DND-41 (cell line): ENCODE data around the gene TAF15.

Source experiments
- ATAC-seq: fragments of 200-7000 bp; cut with Tn5 transposase; 3 replicates; pipeline ENCODE4 v1.9.1; 2021; ENCODE audit warnings: low read depth; ENCODE audit not compliant: insufficient read depth
- DNase-seq: peaks from one replicate; pipeline ENCODE4 v3.0.0-alpha.2; 2020
- H2AFZ ChIP-seq: 2 replicates; pipeline ENCODE4 v1.6.0; 2012; ENCODE audit warnings: low read depth, low read length
- H3K27ac ChIP-seq: 2 replicates; pipeline ENCODE4 v1.5.1; 2012; ENCODE audit warnings: low read length, inconsistent platforms
- H3K27me3 ChIP-seq: fragments of 200-600 bp; sonication (generic); 2 replicates; pipeline ENCODE4 v1.6.0; 2012; ENCODE audit warnings: low read length, mild to moderate bottlenecking, inconsistent platforms; ENCODE audit not compliant: insufficient read depth, poor library complexity
- H3K36me3 ChIP-seq: 2 replicates; pipeline ENCODE4 v1.5.1; 2012; ENCODE audit warnings: low read length, inconsistent platforms; ENCODE audit not compliant: insufficient read depth
- H3K4me1 ChIP-seq: 2 replicates; pipeline ENCODE4 v1.5.1; 2012; ENCODE audit warnings: mild to moderate bottlenecking, low read length; ENCODE audit not compliant: insufficient read depth
- H3K4me2 ChIP-seq: 2 replicates; pipeline ENCODE4 v1.6.0; 2012; ENCODE audit warnings: mild to moderate bottlenecking, moderate library complexity, low read length, inconsistent platforms; ENCODE audit not compliant: insufficient read depth
- H3K4me3 ChIP-seq, 2 experiments: fragments of 200-600 bp in 1 of 2; shearing (Covaris generic) in 1 of 2; 2 replicates each; pipeline ENCODE4 v1.5.1; 2012 to 2016; ENCODE audit warnings: inconsistent platforms in 2 of 2, low read length in 2 of 2, mild to moderate bottlenecking in 2 of 2, low read depth in 1 of 2, moderate library complexity in 1 of 2
- H3K79me2 ChIP-seq: 2 replicates; pipeline ENCODE4 v1.6.0; 2012; ENCODE audit warnings: low read length, inconsistent platforms; ENCODE audit not compliant: insufficient read depth
- H3K9ac ChIP-seq: 2 replicates; pipeline ENCODE4 v1.6.0; 2012; ENCODE audit warnings: low read depth, mild to moderate bottlenecking, inconsistent platforms, low read length, moderate library complexity
- H3K9me3 ChIP-seq: 2 replicates; pipeline ENCODE4 v1.5.1; 2012; ENCODE audit warnings: low read length, moderate library complexity, mild to moderate bottlenecking, inconsistent platforms; ENCODE audit not compliant: insufficient read depth, severe bottlenecking
- H4K20me1 ChIP-seq: 2 replicates; pipeline ENCODE4 v1.6.0; 2012; ENCODE audit warnings: low read length; ENCODE audit not compliant: insufficient read depth
- EZH2 ChIP-seq: IDR thresholded peaks from 3 replicates; pipeline ENCODE4 v1.6.1; 2012; ENCODE audit warnings: borderline replicate concordance, low read depth, mild to moderate bottlenecking, moderate library complexity, low read length, inconsistent platforms; ENCODE audit not compliant: severe bottlenecking
- TF ChIP-seq, protein P1 (sequence below): IDR thresholded peaks from 2 replicates; pipeline ENCODE4 v1.5.1; 2012; ENCODE audit warnings: borderline replicate concordance, low read length, moderate library complexity, mild to moderate bottlenecking; ENCODE audit not compliant: poor library complexity, severe bottlenecking; ENCODE audit errors: extremely low read depth

The TAF15 gene

DNA sequence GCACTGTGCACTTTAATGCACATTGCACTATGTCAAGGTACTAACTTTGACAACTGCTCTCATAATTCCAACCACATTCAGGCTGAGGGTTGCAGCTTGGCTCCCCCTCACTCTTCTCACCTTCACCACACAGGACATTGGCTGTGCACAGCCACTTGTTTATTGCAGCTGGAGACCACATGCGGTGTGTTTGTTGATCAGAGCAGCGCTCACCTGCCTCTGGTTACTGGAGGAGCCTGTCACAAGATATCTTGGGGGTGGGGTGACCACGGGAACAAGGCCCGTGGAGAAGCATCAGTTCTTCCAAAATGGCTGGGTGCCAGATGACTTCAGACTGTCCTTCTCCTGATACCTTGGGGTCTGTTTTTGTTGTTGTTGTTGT lies 81.5 kb downstream of the TAF15 start:
- H4K20me1 ChIP-seq, result no peaks in the 10 kb centered on the region
- H3K27me3 ChIP-seq, result no peaks in the 10 kb centered on the region
- ATAC-seq (peak; percentile 75), DNase-seq (peak; percentile 55)
- H3K9ac ChIP-seq, result no peak overlapping the region
- H3K4me1 ChIP-seq, result peaks cover 15% of the 10 kb centered on the region
- no peaks in the 10 kb centered on the region for H3K79me2 ChIP-seq
- no peaks in the 10 kb centered on the region for H3K36me3 ChIP-seq
- no peak overlapping the region for H3K4me3 ChIP-seq
- H2AFZ ChIP-seq, result no peak overlapping the region
- peak overlapping the region; percentile 41 for H3K27ac ChIP-seq
- no peaks in the 10 kb centered on the region for H3K9me3 ChIP-seq
- no peak overlapping the region for H3K4me2 ChIP-seq
- TF ChIP-seq, protein P1, sequence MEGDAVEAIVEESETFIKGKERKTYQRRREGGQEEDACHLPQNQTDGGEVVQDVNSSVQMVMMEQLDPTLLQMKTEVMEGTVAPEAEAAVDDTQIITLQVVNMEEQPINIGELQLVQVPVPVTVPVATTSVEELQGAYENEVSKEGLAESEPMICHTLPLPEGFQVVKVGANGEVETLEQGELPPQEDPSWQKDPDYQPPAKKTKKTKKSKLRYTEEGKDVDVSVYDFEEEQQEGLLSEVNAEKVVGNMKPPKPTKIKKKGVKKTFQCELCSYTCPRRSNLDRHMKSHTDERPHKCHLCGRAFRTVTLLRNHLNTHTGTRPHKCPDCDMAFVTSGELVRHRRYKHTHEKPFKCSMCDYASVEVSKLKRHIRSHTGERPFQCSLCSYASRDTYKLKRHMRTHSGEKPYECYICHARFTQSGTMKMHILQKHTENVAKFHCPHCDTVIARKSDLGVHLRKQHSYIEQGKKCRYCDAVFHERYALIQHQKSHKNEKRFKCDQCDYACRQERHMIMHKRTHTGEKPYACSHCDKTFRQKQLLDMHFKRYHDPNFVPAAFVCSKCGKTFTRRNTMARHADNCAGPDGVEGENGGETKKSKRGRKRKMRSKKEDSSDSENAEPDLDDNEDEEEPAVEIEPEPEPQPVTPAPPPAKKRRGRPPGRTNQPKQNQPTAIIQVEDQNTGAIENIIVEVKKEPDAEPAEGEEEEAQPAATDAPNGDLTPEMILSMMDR, result no peak
- TF ChIP-seq EZH2, result no peak

DNA sequence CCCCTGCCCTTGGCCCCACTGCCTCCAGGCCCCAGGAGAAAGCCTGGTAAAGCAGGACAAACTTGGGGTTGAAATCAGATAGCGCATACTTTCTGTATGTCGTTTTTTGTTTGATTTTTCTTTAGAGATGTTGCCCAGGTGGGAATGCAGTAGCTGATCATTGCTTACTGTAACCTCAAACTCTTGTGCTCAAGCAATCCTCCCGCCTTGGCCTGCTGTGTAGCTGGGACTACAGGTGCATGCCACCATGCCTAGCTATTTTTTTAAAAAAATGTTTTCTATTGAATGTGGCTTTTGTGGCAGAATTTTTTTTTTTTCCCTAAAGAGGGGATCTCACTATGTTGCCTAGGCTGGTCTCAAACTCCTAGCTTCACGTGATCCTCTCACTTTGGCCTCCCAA lies 82.0 kb downstream of the TAF15 start:
- Histone ChIP-seq H3K4me1 (peaks cover 15% of the 10 kb centered on the region), H3K79me2 (no peaks in the 10 kb centered on the region), H2AFZ (no peak overlapping the region), H4K20me1 (no peaks in the 10 kb centered on the region), H3K4me2 (no peak overlapping the region), H3K9ac (no peak overlapping the region), H3K4me3 (no peak overlapping the region), H3K36me3 (no peaks in the 10 kb centered on the region), H3K27ac (peak overlapping the region; percentile 41), H3K27me3 (no peaks in the 10 kb centered on the region), H3K9me3 (no peaks in the 10 kb centered on the region)
- ATAC-seq (peak; percentile 75), DNase-seq (peak; percentile 55)
- TF ChIP-seq, protein P1, result no peak
- no peak for TF ChIP-seq EZH2

DNA sequence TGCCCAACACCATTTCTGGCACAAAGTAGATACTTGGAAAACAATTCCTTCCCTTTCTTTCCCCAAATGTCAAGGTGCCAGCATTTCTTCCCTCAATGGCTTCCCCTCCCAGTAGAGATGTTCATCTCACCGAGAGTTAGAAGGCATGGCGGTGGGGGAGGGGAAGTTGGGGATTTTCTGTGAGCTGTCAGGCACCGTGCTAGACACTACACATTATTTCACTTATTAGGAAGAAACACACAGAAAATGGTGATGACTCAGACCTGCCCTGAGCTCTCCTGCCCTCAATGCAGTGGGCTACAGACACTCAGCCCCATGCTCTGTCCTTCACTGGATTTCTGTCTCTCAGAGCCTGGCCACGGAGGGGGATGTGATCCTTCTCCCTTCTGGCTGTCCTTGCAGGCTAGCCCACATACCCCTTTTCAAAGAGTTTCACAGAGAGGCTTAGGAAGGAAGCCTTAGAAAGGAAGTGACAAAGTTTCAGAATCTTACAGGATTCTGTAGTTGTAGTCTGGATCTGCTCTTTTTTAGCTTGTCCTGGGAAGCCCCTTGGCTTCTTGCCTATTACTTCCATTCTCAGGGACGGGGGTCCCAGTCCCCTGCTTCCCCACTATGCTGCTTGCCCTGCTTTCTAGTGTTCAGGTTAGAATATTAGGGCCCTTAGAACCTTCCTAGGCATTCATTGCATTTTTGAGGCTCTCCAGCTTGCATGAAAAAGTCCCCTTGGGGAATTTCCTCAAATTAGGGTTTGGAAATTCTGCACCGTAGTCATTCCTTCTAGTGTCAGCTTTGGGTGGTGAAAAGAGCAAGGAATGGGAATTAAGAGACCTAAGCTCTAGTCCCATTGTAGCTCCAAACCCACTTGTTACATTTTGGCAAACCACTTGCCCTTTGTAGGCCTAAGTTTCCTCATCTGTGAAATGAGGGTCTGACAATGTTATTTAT lies 83.1 kb downstream of the TAF15 start:
- H3K4me1 ChIP-seq, result peaks cover 15% of the 10 kb centered on the region
- H3K36me3 ChIP-seq, result no peaks in the 10 kb centered on the region
- ATAC-seq (no peak), DNase-seq (no peak)
- H3K27ac ChIP-seq, result no peak overlapping the region
- H2AFZ ChIP-seq, result no peak overlapping the region
- H4K20me1 ChIP-seq, result no peaks in the 10 kb centered on the region
- no peaks in the 10 kb centered on the region for H3K79me2 ChIP-seq
- H3K9me3 ChIP-seq, result no peaks in the 10 kb centered on the region
- H3K27me3 ChIP-seq, result no peaks in the 10 kb centered on the region
- TF ChIP-seq, protein P1, result no peak
- no peak for TF ChIP-seq EZH2
- no peak overlapping the region for H3K4me3 ChIP-seq
- H3K9ac ChIP-seq, result no peak overlapping the region
- no peak overlapping the region for H3K4me2 ChIP-seq
